Mesothelial cell of epicardium (in vitro differentiated cells): ENCODE results near the gene PDCD1. TPM values are rescaled to one million over a fixed set of nuclear protein-coding genes. Genes with fewer than 3 reads are reported as not detected.
A peak's percentile ranks its signal among the peaks of the same experiment; 100 is the strongest.

Experiments
- DNase-seq, 2 experiments: peaks; one replicate each; pipeline ENCODE4 v3.0.0; 2021; ENCODE audit warnings: low spot score in 2 of 2; ENCODE audit not compliant: unreplicated experiment in 2 of 2
- H3K27ac Mint-ChIP-seq: 2 replicates; pipeline ENCODE4 v1.8.0; 2021; ENCODE audit warnings: mixed read lengths
- H3K27me3 Mint-ChIP-seq: 2 replicates; pipeline ENCODE4 v1.8.0; 2021; ENCODE audit warnings: low read depth, mixed read lengths
- H3K36me3 Mint-ChIP-seq: 2 replicates; pipeline ENCODE4 v1.8.0; 2021; ENCODE audit warnings: mixed read lengths
- H3K4me1 Mint-ChIP-seq: 2 replicates; pipeline ENCODE4 v1.8.0; 2021; ENCODE audit warnings: mixed read lengths
- H3K4me3 Mint-ChIP-seq: 2 replicates; pipeline ENCODE4 v1.8.0; 2021; ENCODE audit warnings: mild to moderate bottlenecking, moderate library complexity, mixed read lengths
- H3K9me3 Mint-ChIP-seq: 2 replicates; pipeline ENCODE4 v1.8.0; 2021; ENCODE audit warnings: mixed read lengths
- total RNA-seq: library from RNA; stranded (reverse); gene quantifications from 3 replicates; pipeline ENCODE4 v1.2.1, GENCODE V29; 2021
- TF ChIP-seq, protein P1 (sequence below): fragments of 200-600 bp; sonication (generic); IDR thresholded peaks from one replicate; pipeline ENCODE4 v1.5.0; 2021; ENCODE audit warnings: antibody characterized with exemption; ENCODE audit not compliant: unreplicated experiment

PDCD1 gene
- total RNA-seq, 1 donor from 2014 or later, result not detected

DNA sequence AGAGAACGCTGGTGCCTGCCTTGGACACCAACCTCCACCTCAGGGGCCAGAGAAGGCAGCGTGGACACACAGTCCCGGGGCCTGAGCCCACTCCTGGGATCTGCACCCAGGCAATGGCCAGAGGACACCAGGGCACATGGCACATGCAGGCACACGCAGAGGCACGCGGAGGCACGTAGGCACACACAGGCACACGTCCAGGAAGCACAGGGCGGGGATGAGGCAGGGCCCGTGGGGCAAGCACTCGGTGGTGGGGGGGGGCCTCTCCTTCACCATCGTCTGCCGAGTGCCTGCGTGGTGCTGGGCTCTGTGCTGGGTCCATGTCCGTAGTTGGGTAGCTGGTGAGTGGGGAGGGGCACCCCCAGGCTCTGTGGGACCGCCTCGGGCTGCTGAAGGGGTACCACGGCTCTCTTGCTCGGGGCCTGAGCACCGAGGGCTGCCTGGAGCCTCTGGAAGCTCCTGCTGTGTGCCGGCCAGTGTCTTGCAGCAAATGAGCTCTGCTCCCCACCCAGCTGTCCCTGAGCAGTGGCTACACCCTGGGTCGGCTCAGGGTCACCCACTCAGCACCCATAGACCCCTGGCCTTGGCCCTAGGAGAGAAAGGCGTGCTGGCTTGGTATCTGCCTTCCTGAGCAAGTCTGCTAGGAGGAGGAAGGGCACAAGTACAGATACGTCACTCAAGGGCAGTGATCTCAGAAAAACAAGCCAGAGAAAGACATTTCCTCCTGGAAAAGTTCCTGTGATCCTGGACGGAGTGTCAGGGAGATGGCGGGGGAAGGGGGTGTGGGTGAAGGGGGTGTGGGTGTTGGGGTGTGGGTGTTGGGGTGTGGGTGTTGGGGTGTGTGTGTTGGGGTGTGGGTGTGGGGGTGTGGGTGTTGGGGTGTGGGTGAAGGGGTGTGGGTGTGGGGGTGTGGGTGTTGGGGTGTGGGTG is 37.3 kb upstream of the PDCD1 start:
- no peaks in the 10 kb centered on the region for H3K27me3 Mint-ChIP-seq
- peak overlapping the region; percentile 88 for H3K27ac Mint-ChIP-seq
- TF ChIP-seq, protein P1, sequence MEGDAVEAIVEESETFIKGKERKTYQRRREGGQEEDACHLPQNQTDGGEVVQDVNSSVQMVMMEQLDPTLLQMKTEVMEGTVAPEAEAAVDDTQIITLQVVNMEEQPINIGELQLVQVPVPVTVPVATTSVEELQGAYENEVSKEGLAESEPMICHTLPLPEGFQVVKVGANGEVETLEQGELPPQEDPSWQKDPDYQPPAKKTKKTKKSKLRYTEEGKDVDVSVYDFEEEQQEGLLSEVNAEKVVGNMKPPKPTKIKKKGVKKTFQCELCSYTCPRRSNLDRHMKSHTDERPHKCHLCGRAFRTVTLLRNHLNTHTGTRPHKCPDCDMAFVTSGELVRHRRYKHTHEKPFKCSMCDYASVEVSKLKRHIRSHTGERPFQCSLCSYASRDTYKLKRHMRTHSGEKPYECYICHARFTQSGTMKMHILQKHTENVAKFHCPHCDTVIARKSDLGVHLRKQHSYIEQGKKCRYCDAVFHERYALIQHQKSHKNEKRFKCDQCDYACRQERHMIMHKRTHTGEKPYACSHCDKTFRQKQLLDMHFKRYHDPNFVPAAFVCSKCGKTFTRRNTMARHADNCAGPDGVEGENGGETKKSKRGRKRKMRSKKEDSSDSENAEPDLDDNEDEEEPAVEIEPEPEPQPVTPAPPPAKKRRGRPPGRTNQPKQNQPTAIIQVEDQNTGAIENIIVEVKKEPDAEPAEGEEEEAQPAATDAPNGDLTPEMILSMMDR, result no peak
- peak in 1 of 2 experiments; percentile 39 for DNase-seq
- no peak overlapping the region for H3K4me3 Mint-ChIP-seq
- peaks cover 22% of the 10 kb centered on the region for H3K4me1 Mint-ChIP-seq
- H3K9me3 Mint-ChIP-seq, result no peaks in the 10 kb centered on the region
- H3K36me3 Mint-ChIP-seq, result no peaks in the 10 kb centered on the region

DNA sequence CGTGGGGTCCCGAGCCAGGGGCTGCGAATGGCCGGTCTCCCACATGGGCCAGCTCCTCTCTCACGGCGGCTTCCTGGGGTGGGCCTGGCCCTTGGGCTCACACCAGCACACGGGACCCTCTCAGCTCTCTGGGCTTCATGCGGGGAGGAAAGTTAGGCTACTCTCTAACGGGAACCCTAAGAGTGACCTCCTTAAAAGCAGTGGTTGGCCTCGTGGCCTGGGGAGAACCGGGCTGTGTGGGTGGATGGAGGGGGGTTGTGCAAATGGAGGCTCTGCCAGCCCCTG is 36.7 kb upstream of the PDCD1 start:
- H3K4me3 Mint-ChIP-seq, result no peak overlapping the region
- no peaks in the 10 kb centered on the region for H3K36me3 Mint-ChIP-seq
- no peak overlapping the region for H3K27ac Mint-ChIP-seq
- H3K4me1 Mint-ChIP-seq, result peaks cover 22% of the 10 kb centered on the region
- no peaks in the 10 kb centered on the region for H3K9me3 Mint-ChIP-seq
- TF ChIP-seq, protein P1, result no peak
- no peaks in the 10 kb centered on the region for H3K27me3 Mint-ChIP-seq
- no peak for DNase-seq

- H3K9me3 Mint-ChIP-seq, result no peaks in the 10 kb centered on the region
- peaks cover 22% of the 10 kb centered on the region for H3K4me1 Mint-ChIP-seq
- no peaks in the 10 kb centered on the region for H3K36me3 Mint-ChIP-seq
- H3K4me3 Mint-ChIP-seq, result no peak overlapping the region
- H3K27me3 Mint-ChIP-seq, result no peaks in the 10 kb centered on the region
- TF ChIP-seq, protein P1, result no peak
- no peak for DNase-seq
- no peak overlapping the region for H3K27ac Mint-ChIP-seq
Observed at GRCh38 chr2:241894681-241895426, 36.2 kb upstream of the PDCD1 start.

DNA sequence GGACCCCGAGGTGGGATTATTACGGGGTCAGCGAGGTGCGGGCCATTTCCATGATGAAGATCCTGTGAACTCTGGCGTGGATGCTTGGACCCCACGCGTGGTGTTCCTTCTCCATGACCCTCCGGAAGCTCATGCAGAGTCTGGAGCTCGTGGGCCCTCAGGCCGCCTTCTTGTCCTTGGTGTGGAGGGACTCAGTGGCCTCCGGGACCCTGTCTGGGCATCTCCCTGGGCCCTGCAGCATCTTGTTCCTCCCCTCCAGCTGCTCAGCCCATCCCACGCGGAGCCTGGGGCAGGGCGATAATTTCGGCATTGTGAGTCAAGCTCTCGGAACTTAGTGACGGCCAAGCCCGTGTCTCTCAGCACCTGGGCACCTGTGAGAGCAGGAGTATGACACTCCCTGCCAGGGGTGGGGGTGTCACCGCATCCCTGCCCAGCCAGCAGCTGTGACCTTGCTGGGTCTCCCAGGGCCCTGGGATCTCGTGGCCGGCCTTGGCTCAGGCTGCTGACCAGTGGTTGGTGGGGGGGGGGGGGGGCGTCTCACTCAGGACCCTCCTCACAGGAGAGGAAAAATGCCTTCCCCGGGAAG is 35.5 kb upstream of the PDCD1 start:
- H3K9me3 Mint-ChIP-seq, result peaks cover 2% of the 10 kb centered on the region
- H3K36me3 Mint-ChIP-seq, result no peaks in the 10 kb centered on the region
- no peaks in the 10 kb centered on the region for H3K27me3 Mint-ChIP-seq
- no peak for DNase-seq
- H3K4me3 Mint-ChIP-seq, result no peak overlapping the region
- no peak overlapping the region for H3K27ac Mint-ChIP-seq
- TF ChIP-seq, protein P1, result no peak
- H3K4me1 Mint-ChIP-seq, result peaks cover 19% of the 10 kb centered on the region

DNA sequence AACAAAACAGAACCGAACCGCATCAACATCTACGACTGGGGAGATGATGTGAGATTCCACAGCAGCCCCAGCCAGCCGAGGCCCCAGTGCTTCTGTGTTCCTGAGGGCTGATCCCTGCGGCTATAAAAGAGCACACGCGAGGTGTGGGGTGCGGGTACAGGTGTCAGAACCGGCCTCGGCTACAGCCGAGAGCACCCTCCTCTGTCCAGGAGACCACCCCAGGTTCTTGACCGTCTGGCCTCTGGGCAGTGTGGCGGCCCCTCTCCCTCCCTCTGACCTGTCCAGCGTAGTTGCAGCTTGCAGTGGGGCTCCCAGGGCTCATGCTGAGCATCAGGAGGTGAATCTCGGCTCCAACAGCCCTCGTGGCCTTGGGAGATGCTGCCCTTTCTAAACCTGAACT is 34.6 kb upstream of the PDCD1 start:
- Mint-ChIP-seq H3K27ac (no peak overlapping the region), H3K27me3 (no peaks in the 10 kb centered on the region), H3K4me1 (peaks cover 19% of the 10 kb centered on the region), H3K9me3 (peaks cover 7% of the 10 kb centered on the region), H3K36me3 (no peaks in the 10 kb centered on the region), H3K4me3 (no peak overlapping the region)
- TF ChIP-seq, protein P1, result no peak
- peak in 1 of 2 experiments; percentile 10 for DNase-seq
